GM12801 (cell line): ENCODE measurements around the gene RAB44.

Experiments used
- CTCF ChIP-seq: IDR thresholded peaks from one replicate; pipeline ENCODE4 v1.5.1; 2011; ENCODE audit warnings: control low read depth; ENCODE audit not compliant: insufficient read length; ENCODE audit errors: extremely low read depth

Gene RAB44

GRCh38 chr6:36685926-36686667 is 11.5 kb upstream of the RAB44 start:
- TF ChIP-seq CTCF, result no peak

GRCh38 chr6:36686668-36687513 is 10.7 kb upstream of the RAB44 start:
- TF ChIP-seq CTCF, result no peak

- no peak for TF ChIP-seq CTCF
These were observed 9.4 kb upstream of the RAB44 start for GRCh38 chr6:36688063-36688738.

GRCh38 chr6:36688739-36689075 is 8.9 kb upstream of the RAB44 start:
- no peak for TF ChIP-seq CTCF

- TF ChIP-seq CTCF, result no peak
These were observed 6.6 kb upstream of the RAB44 start for GRCh38 chr6:36691011-36691410.

- no peak for TF ChIP-seq CTCF
These were observed 6.0 kb upstream of the RAB44 start for GRCh38 chr6:36691612-36692011.

- no peak for TF ChIP-seq CTCF
These were observed 5.4 kb upstream of the RAB44 start for GRCh38 chr6:36692220-36692619.
